Measurements from ENCODE around the gene TTC21A.

DNA sequence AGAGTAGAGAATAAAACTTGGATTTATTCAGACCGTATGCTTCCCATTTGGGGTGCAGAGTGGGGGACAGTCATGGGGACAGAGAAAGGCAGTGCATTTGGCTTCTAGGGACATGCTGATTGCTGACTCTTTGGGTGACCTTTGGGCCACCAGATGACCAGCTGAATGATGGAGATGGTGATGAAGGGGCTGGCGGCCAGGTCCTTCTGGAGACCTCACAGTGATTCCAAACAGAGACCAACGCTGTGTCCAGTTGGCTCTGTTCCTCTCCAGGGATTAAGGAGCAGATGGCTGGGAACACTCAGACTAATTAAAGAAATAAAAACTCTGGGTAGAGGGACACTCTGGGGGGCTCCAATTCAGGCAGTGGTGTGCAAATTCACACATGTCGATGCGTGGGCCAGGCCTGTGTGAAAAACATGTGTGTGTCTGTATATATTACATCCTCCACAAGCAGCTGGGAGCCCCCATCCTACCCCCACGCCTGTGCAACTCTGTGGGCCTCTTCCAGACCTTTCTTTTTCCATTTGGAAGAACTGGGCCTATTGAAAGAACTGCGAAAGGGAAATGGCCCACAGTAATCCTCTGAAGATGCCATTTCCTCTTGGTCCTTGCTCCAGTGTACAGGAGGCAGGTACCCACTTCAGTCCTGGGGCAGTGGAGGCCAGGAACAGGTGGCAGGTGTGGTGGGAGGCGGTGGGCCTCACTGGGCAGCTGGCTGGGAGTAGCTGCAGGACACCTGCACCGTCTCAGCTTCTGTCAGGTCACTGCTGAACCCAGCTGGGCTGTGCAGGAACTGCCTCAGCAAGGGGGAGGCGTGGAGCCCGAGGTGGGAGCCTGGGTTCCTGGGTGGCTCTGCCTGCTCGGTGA lies 76.0 kb downstream of the TTC21A start:
- TF ChIP-seq, protein P1, sequence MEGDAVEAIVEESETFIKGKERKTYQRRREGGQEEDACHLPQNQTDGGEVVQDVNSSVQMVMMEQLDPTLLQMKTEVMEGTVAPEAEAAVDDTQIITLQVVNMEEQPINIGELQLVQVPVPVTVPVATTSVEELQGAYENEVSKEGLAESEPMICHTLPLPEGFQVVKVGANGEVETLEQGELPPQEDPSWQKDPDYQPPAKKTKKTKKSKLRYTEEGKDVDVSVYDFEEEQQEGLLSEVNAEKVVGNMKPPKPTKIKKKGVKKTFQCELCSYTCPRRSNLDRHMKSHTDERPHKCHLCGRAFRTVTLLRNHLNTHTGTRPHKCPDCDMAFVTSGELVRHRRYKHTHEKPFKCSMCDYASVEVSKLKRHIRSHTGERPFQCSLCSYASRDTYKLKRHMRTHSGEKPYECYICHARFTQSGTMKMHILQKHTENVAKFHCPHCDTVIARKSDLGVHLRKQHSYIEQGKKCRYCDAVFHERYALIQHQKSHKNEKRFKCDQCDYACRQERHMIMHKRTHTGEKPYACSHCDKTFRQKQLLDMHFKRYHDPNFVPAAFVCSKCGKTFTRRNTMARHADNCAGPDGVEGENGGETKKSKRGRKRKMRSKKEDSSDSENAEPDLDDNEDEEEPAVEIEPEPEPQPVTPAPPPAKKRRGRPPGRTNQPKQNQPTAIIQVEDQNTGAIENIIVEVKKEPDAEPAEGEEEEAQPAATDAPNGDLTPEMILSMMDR (IDR thresholded peaks at IDR 0.05), result no peak
- TF ChIP-seq POLR2A (IDR thresholded peaks at IDR 0.05), result no peak
